H9 (cell line): ENCODE results near the gene AGMO. TPM values are rescaled to one million over a fixed set of nuclear protein-coding genes. Genes with fewer than 3 reads are reported as not detected.

ENCODE experiments used
- DNase-seq: peaks from one replicate; pipeline ENCODE4 v3.0.0-alpha.2; 2017
- H2AFZ ChIP-seq: one replicate; pipeline ENCODE4 v1.6.1; 2013; ENCODE audit warnings: mild to moderate bottlenecking, low read length, control low read depth, moderate library complexity
- H2AK5ac ChIP-seq: 2 replicates; pipeline ENCODE4 v1.6.1; 2013; ENCODE audit warnings: low read length, control low read depth, mixed read lengths; ENCODE audit not compliant: insufficient read length
- H2BK120ac ChIP-seq: one replicate; pipeline ENCODE4 v1.6.1; 2013; ENCODE audit warnings: low read depth, mild to moderate bottlenecking, low read length, control low read depth, inconsistent platforms; ENCODE audit not compliant: poor library complexity, severe bottlenecking
- H2BK12ac ChIP-seq: 2 replicates; pipeline ENCODE4 v1.6.1; 2013; ENCODE audit warnings: low read length, control low read depth, mixed read lengths, low read depth; ENCODE audit not compliant: insufficient read length
- H2BK15ac ChIP-seq: 2 replicates; pipeline ENCODE4 v1.6.1; 2013; ENCODE audit warnings: low read depth, low read length, control low read depth
- H2BK20ac ChIP-seq: one replicate; pipeline ENCODE4 v1.6.1; 2013; ENCODE audit warnings: low read depth, mild to moderate bottlenecking, low read length, control low read depth, inconsistent platforms; ENCODE audit not compliant: poor library complexity, severe bottlenecking
- H2BK5ac ChIP-seq: 2 replicates; pipeline ENCODE4 v1.6.1; 2013; ENCODE audit warnings: low read length, control low read depth, mixed read lengths; ENCODE audit not compliant: insufficient read length
- H3K14ac ChIP-seq: 2 replicates; pipeline ENCODE4 v1.6.1; 2013; ENCODE audit warnings: low read length, control low read depth; ENCODE audit not compliant: insufficient read depth
- H3K18ac ChIP-seq: 2 replicates; pipeline ENCODE4 v1.6.1; 2013; ENCODE audit warnings: low read depth, mild to moderate bottlenecking, mixed read lengths, low read length, control low read depth; ENCODE audit not compliant: insufficient read length
- H3K23ac ChIP-seq: 2 replicates; pipeline ENCODE4 v1.6.1; 2013; ENCODE audit warnings: low read length, control low read depth, mixed read lengths, low read depth; ENCODE audit not compliant: insufficient read length
- H3K23me2 ChIP-seq: 2 replicates; pipeline ENCODE4 v1.6.1; 2013; ENCODE audit warnings: low read depth, mild to moderate bottlenecking, mixed read lengths, low read length, control low read depth; ENCODE audit not compliant: insufficient read length, poor library complexity, severe bottlenecking
- H3K27ac ChIP-seq: 2 replicates; pipeline ENCODE4 v1.5.1; 2013; ENCODE audit warnings: low read length, control low read depth, mixed read lengths, low read depth; ENCODE audit not compliant: insufficient read length
- H3K27me3 ChIP-seq: 2 replicates; pipeline ENCODE4 v1.6.1; 2013; ENCODE audit warnings: low read length, control low read depth, inconsistent platforms; ENCODE audit not compliant: insufficient read depth
- H3K4ac ChIP-seq: 2 replicates; pipeline ENCODE4 v1.6.1; 2013; ENCODE audit warnings: low read depth, mild to moderate bottlenecking, control low read depth, inconsistent platforms, low read length, moderate library complexity
- H3K4me1 ChIP-seq: 2 replicates; pipeline ENCODE4 v1.6.1; 2013; ENCODE audit warnings: low read length, control low read depth, inconsistent platforms; ENCODE audit not compliant: insufficient read depth
- H3K4me2 ChIP-seq: 2 replicates; pipeline ENCODE4 v1.6.1; 2013; ENCODE audit warnings: low read length, control low read depth, mixed read lengths; ENCODE audit not compliant: insufficient read length, insufficient read depth
- H3K56ac ChIP-seq: 2 replicates; pipeline ENCODE4 v1.6.1; 2013; ENCODE audit warnings: low read depth, mild to moderate bottlenecking, mixed read lengths, low read length, control low read depth; ENCODE audit not compliant: insufficient read length
- H3K79me1 ChIP-seq: 2 replicates; pipeline ENCODE4 v1.6.1; 2013; ENCODE audit warnings: low read depth, mild to moderate bottlenecking, moderate library complexity, low read length, control low read depth, inconsistent platforms; ENCODE audit not compliant: insufficient read depth, poor library complexity, severe bottlenecking
- H3K79me2 ChIP-seq: 2 replicates; pipeline ENCODE4 v1.6.1; 2013; ENCODE audit warnings: low read length, control low read depth, inconsistent platforms; ENCODE audit not compliant: insufficient read depth
- H3K9ac ChIP-seq: 2 replicates; pipeline ENCODE4 v1.6.1; 2013; ENCODE audit warnings: low read length, control low read depth, mixed read lengths; ENCODE audit not compliant: insufficient read length; ENCODE audit errors: extremely low read depth
- H3K9me3 ChIP-seq: one replicate; pipeline ENCODE4 v1.6.1; 2013; ENCODE audit warnings: low read depth, low read length, inconsistent platforms; ENCODE audit not compliant: control insufficient read depth
- H3T11ph ChIP-seq: one replicate; pipeline ENCODE4 v1.6.1; 2013; ENCODE audit warnings: mild to moderate bottlenecking, low read length, control low read depth, inconsistent platforms
- H4K20me1 ChIP-seq: one replicate; pipeline ENCODE4 v1.6.1; 2013; ENCODE audit not compliant: control insufficient read depth, insufficient read length, insufficient read depth
- H4K5ac ChIP-seq: 2 replicates; pipeline ENCODE4 v1.6.1; 2013; ENCODE audit warnings: low read depth, mild to moderate bottlenecking, mixed read lengths, low read length, control low read depth; ENCODE audit not compliant: insufficient read length
- H4K8ac ChIP-seq: replicated peaks from 2 replicates; pipeline ENCODE4 v1.6.1; 2013; ENCODE audit warnings: low read length, control low read depth, mixed read lengths, low read depth; ENCODE audit not compliant: insufficient read length
- H4K91ac ChIP-seq: 2 replicates; pipeline ENCODE4 v1.6.1; 2013; ENCODE audit warnings: low read depth, mild to moderate bottlenecking, moderate library complexity, mixed read lengths, low read length, control low read depth; ENCODE audit not compliant: insufficient read length
- H3K27ac Mint-ChIP-seq, 3 experiments: 2 replicates in 2 of 3; 3 replicates in 1 of 3; pipeline ENCODE4 v1.8.0; 2020 to 2021; ENCODE audit warnings: mixed read lengths in 3 of 3, mild to moderate bottlenecking in 1 of 3, moderate library complexity in 1 of 3
- H3K27me3 Mint-ChIP-seq: 2 replicates; pipeline ENCODE4 v1.8.0; 2021; ENCODE audit warnings: low read depth, mild to moderate bottlenecking, moderate library complexity, mixed read lengths
- H3K36me3 Mint-ChIP-seq, 3 experiments: 2 replicates in 2 of 3; 3 replicates in 1 of 3; pipeline ENCODE4 v1.8.0; 2020 to 2021; ENCODE audit warnings: low read depth in 3 of 3, mixed read lengths in 3 of 3; ENCODE audit not compliant: insufficient read depth in 1 of 3
- H3K4me1 Mint-ChIP-seq, 2 experiments: 2 replicates each; pipeline ENCODE4 v1.8.0; 2020; ENCODE audit warnings: mixed read lengths in 2 of 2
- H3K4me3 Mint-ChIP-seq, 2 experiments: 2 replicates in 1 of 2; 3 replicates in 1 of 2; pipeline ENCODE4 v1.8.0; 2020 to 2021; ENCODE audit warnings: mild to moderate bottlenecking in 2 of 2, mixed read lengths in 2 of 2, moderate library complexity in 1 of 2
- H3K9me3 Mint-ChIP-seq, 2 experiments: 2 replicates in 1 of 2; 3 replicates in 1 of 2; pipeline ENCODE4 v1.8.0; 2020; ENCODE audit warnings: mild to moderate bottlenecking in 2 of 2, mixed read lengths in 2 of 2, moderate library complexity in 1 of 2
- WGBS: extraction: QIAGEN DNeasy Blood & Tissue Kit; methylation state at CpG from one replicate; pipeline ENCODE4 v1.1.7; 2013; ENCODE audit warnings: missing lambda C conversion rate, low lambda C conversion rate, mixed read lengths; ENCODE audit not compliant: insufficient read length; ENCODE audit errors: extremely low coverage; 5-methylcytosine and 5-hydroxymethylcytosine counted together
- total RNA-seq: library from RNA; stranded (reverse); gene quantifications from 2 replicates; pipeline ENCODE4 v1.2.1, GENCODE V29; 2021
- TF ChIP-seq, protein P1 (sequence below): fragments of 200-600 bp; sonication (generic); conservative IDR thresholded peaks from 3 replicates; pipeline ENCODE4 v1.8.0; 2021; ENCODE audit warnings: antibody characterized with exemption, mild to moderate bottlenecking

AGMO gene
- total RNA-seq, 1 experiment from 2014 or later, result 0.70 TPM

DNA sequence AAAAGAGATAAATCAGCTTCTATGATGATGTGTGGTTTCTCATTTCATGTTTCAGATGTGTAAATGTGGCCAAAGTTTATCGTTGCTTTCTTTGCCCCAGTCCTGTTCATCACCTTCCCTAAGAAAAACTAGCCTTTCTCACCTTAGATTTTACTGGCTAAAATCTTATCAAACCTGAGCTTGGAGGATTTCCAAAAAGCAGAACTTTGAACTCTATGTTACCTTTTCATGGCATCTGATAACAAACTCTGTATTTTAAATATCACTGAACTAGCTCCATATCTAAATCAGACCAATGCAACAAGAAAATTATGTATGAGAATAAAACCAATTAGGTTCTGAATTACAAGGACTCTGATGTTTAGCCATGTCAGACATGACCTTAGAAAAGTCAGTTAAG is 335.8 kb downstream of the AGMO start:
- H3K9me3 ChIP-seq, result no peaks in the 10 kb centered on the region
- H2AK5ac ChIP-seq, result no peak overlapping the region
- H3K4me1 ChIP-seq, result 0 out of 2 replicates have a peak, but pooled peaks cover 2% of the 10 kb centered on the region
- H3K4me2 ChIP-seq, result no peak overlapping the region
- no peak overlapping the region for H2BK20ac ChIP-seq
- no peak overlapping the region for H3K27ac ChIP-seq
- H3K79me1 ChIP-seq, result no peaks in the 10 kb centered on the region
- H3K23me2 ChIP-seq, result no peaks in the 10 kb centered on the region
- no peak overlapping the region for H3K4ac ChIP-seq
- H3K9me3 Mint-ChIP-seq, result peaks cover 0 to 5% of the 10 kb centered on the region in 2 experiments; a peak in 3 of 5 replicates
- H3T11ph ChIP-seq, result no peak overlapping the region
- no peak overlapping the region for H3K9ac ChIP-seq
- H2BK120ac ChIP-seq, result no peak overlapping the region
- no peaks in the 10 kb centered on the region for H3K79me2 ChIP-seq
- no peak overlapping the region for H4K8ac ChIP-seq
- no peak overlapping the region for H3K27ac Mint-ChIP-seq
- no peaks in the 10 kb centered on the region for H4K20me1 ChIP-seq
- no peak overlapping the region for H3K18ac ChIP-seq
- no peaks in the 10 kb centered on the region for H3K27me3 Mint-ChIP-seq
- WGBS, result no CpG with 5 or more reads among the region's 1 CpG
- H4K91ac ChIP-seq, result no peak overlapping the region
- no peak overlapping the region for H2BK15ac ChIP-seq
- H2BK5ac ChIP-seq, result no peak overlapping the region
- H2BK12ac ChIP-seq, result no peak overlapping the region
- H3K27me3 ChIP-seq, result no peaks in the 10 kb centered on the region
- TF ChIP-seq, protein P1, sequence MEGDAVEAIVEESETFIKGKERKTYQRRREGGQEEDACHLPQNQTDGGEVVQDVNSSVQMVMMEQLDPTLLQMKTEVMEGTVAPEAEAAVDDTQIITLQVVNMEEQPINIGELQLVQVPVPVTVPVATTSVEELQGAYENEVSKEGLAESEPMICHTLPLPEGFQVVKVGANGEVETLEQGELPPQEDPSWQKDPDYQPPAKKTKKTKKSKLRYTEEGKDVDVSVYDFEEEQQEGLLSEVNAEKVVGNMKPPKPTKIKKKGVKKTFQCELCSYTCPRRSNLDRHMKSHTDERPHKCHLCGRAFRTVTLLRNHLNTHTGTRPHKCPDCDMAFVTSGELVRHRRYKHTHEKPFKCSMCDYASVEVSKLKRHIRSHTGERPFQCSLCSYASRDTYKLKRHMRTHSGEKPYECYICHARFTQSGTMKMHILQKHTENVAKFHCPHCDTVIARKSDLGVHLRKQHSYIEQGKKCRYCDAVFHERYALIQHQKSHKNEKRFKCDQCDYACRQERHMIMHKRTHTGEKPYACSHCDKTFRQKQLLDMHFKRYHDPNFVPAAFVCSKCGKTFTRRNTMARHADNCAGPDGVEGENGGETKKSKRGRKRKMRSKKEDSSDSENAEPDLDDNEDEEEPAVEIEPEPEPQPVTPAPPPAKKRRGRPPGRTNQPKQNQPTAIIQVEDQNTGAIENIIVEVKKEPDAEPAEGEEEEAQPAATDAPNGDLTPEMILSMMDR, result no peak
- H3K4me1 Mint-ChIP-seq, result 0 out of 4 replicates have a peak, but pooled peaks cover 0 to 5% of the 10 kb centered on the region in 2 experiments
- no peak overlapping the region for H3K4me3 Mint-ChIP-seq
- DNase-seq, result no peak
- no peak overlapping the region for H2AFZ ChIP-seq
- peaks cover 0 to 5% (median 0%) of the 10 kb centered on the region in 3 experiments; a peak in 1 of 7 replicates for H3K36me3 Mint-ChIP-seq
- H3K56ac ChIP-seq, result no peak overlapping the region
- no peak overlapping the region for H4K5ac ChIP-seq
- no peak overlapping the region for H3K23ac ChIP-seq
- H3K14ac ChIP-seq, result no peak overlapping the region
